MM.1S (cell line): Measurements from ENCODE around the gene HS3ST6.

ENCODE experiments used
- DNase-seq: peaks from one replicate; pipeline ENCODE4 v3.0.0-alpha.2; 2015
- H2AFZ ChIP-seq: fragments of 300-600 bp; sonication (generic); 2 replicates; pipeline ENCODE4 v1.6.0; 2016; ENCODE audit warnings: antibody characterized with exemption, low read length
- H3F3A ChIP-seq: fragments of 300-600 bp; sonication (generic); 2 replicates; pipeline ENCODE4 v1.6.1; 2016; ENCODE audit warnings: mild to moderate bottlenecking, antibody characterized with exemption, low read length, moderate library complexity, mixed read lengths; ENCODE audit not compliant: insufficient read depth
- H3K27ac ChIP-seq: fragments of 300-600 bp; sonication (generic); 2 replicates; pipeline ENCODE4 v1.5.1; 2016; ENCODE audit warnings: mild to moderate bottlenecking, low read length
- H3K27me3 ChIP-seq: fragments of 300-600 bp; sonication (generic); replicated peaks from 2 replicates; pipeline ENCODE4 v1.6.0; 2016; ENCODE audit warnings: low read length; ENCODE audit not compliant: insufficient read depth
- H3K36me3 ChIP-seq: fragments of 300-600 bp; sonication (generic); replicated peaks from 2 replicates; pipeline ENCODE4 v1.6.1; 2016; ENCODE audit warnings: mild to moderate bottlenecking, low read length, mixed read lengths; ENCODE audit not compliant: insufficient read depth
- H3K4me1 ChIP-seq: fragments of 300-600 bp; sonication (generic); 2 replicates; pipeline ENCODE4 v1.6.1; 2016; ENCODE audit warnings: low read length, mixed read lengths
- H3K4me2 ChIP-seq: fragments of 300-600 bp; sonication (generic); 2 replicates; pipeline ENCODE4 v1.6.0; 2016; ENCODE audit warnings: low read depth, low read length
- H3K4me3 ChIP-seq: fragments of 300-600 bp; sonication (generic); 2 replicates; pipeline ENCODE4 v1.5.1; 2016; ENCODE audit warnings: low read length, mixed read lengths
- H3K79me2 ChIP-seq: fragments of 300-600 bp; sonication (generic); 2 replicates; pipeline ENCODE4 v1.6.1; 2016; ENCODE audit warnings: mixed run types, low read length, mixed read lengths
- H3K9ac ChIP-seq: fragments of 300-600 bp; sonication (generic); 2 replicates; pipeline ENCODE4 v1.6.1; 2016; ENCODE audit warnings: low read length, mixed read lengths
- H3K9me2 ChIP-seq: fragments of 300-600 bp; sonication (generic); replicated peaks from 2 replicates; pipeline ENCODE4 v1.6.1; 2016; ENCODE audit warnings: mild to moderate bottlenecking, low read length, mixed read lengths; ENCODE audit not compliant: insufficient read depth
- H3K9me3 ChIP-seq: fragments of 300-600 bp; sonication (generic); replicated peaks from 2 replicates; pipeline ENCODE4 v1.6.1; 2016; ENCODE audit warnings: mild to moderate bottlenecking, low read length, mixed read lengths; ENCODE audit not compliant: insufficient read depth
- H4K20me1 ChIP-seq: fragments of 300-600 bp; sonication (generic); 2 replicates; pipeline ENCODE4 v1.6.1; 2016; ENCODE audit warnings: mild to moderate bottlenecking, low read length, moderate library complexity, mixed read lengths; ENCODE audit not compliant: insufficient read depth
- EZH2 ChIP-seq: fragments of 300-600 bp; sonication (generic); optimal IDR thresholded peaks from 2 replicates; pipeline ENCODE3; 2017; ENCODE audit warnings: low read depth, mild to moderate bottlenecking, antibody characterized with exemption, low read length, mixed read lengths
- EZH2phosphoT487 ChIP-seq: fragments of 300-600 bp; sonication (generic); IDR thresholded peaks from 2 replicates; pipeline ENCODE4 v1.6.1; 2018; ENCODE audit warnings: antibody characterized with exemption, low read length
- TF ChIP-seq, protein P1 (sequence below): fragments of 300-600 bp; sonication (generic); IDR thresholded peaks from 2 replicates; pipeline ENCODE4 v1.5.1; 2016; ENCODE audit warnings: antibody characterized with exemption, low read length, mixed read lengths

The HS3ST6 gene

DNA sequence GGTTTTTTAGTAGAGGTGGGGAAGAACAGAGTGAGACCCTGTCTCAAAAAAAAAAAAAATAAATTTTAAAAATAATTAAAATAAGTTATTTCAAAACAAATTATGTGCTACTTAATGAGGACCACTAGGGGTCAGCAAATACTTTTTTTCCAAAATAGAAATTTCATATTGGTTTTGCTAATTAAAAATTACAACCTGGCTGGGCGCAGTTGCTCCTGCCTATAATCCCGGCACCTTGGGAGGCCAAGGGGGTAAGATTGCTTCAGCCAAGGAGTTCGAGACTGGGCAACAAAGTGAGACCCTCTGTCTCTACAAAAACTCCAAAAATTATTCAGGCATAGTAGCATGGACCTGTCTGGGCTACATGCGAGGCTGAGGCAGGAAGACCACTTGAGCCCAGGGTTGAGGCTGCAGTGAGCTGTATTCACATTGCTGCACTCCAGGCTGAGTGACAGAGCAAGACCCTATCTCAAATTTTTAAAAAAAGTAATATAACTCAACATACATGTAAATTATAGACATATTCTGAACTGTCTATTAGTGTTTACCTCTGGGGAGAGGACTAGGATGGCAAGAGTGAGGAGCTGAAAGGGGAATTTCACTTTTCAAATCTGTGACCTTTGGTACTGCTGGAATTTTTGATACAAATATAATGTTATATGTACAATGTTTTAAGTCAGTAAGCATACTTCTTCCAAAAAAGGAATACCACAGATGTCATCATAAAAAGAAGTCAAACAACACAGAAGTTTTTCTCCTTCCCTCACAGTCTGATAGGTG is 54.3 kb downstream of the HS3ST6 start:
- no peaks in the 10 kb centered on the region for H3K27me3 ChIP-seq

DNA sequence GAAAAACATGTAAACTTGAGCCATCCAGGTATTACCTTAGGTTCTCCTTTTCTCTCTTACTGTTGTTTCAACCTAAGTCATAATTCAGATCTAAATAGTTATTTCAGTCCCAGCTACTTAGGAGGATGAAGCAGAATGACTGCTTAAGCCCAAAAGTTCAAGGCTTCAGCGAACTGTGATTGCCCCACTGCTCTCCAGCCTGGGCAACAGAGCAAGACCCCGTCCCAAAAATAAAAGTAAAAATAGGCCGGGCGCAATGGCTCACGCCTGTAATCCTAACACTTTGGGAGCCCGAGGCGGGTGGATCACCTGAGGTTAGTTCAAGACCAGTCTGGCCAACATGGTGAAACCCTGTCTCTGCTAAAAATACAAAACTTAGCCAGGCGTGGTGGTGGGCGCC is 55.8 kb downstream of the HS3ST6 start:
- Histone ChIP-seq H3K9me2 (no peaks in the 10 kb centered on the region), H4K20me1 (no peaks in the 10 kb centered on the region), H3K4me1 (peaks cover 23% of the 10 kb centered on the region), H3K4me2 (no peak overlapping the region), H3F3A (peaks cover 4% of the 10 kb centered on the region), H3K9me3 (no peaks in the 10 kb centered on the region), H3K36me3 (no peaks in the 10 kb centered on the region), H3K27ac (no peak overlapping the region), H3K79me2 (no peaks in the 10 kb centered on the region), H3K4me3 (no peak overlapping the region), H3K9ac (no peak overlapping the region), H3K27me3 (no peaks in the 10 kb centered on the region), H2AFZ (no peak overlapping the region)
- TF ChIP-seq EZH2phosphoT487 = no peak
- no peak for TF ChIP-seq EZH2
- TF ChIP-seq, protein P1, sequence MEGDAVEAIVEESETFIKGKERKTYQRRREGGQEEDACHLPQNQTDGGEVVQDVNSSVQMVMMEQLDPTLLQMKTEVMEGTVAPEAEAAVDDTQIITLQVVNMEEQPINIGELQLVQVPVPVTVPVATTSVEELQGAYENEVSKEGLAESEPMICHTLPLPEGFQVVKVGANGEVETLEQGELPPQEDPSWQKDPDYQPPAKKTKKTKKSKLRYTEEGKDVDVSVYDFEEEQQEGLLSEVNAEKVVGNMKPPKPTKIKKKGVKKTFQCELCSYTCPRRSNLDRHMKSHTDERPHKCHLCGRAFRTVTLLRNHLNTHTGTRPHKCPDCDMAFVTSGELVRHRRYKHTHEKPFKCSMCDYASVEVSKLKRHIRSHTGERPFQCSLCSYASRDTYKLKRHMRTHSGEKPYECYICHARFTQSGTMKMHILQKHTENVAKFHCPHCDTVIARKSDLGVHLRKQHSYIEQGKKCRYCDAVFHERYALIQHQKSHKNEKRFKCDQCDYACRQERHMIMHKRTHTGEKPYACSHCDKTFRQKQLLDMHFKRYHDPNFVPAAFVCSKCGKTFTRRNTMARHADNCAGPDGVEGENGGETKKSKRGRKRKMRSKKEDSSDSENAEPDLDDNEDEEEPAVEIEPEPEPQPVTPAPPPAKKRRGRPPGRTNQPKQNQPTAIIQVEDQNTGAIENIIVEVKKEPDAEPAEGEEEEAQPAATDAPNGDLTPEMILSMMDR = no peak
- no peak for DNase-seq

More for the DNA sequence above, 54.3 kb downstream of the HS3ST6 start:
- Histone ChIP-seq H3K36me3 (no peaks in the 10 kb centered on the region), H2AFZ (no peak overlapping the region), H3K27ac (peak overlapping the region; percentile 37; the same call in 1 of the 2 replicates), H3K4me2 (no peak overlapping the region), H3K4me3 (no peak overlapping the region), H3K79me2 (no peaks in the 10 kb centered on the region), H3K9me3 (no peaks in the 10 kb centered on the region), H3K9ac (no peak overlapping the region), H4K20me1 (no peaks in the 10 kb centered on the region), H3K9me2 (no peaks in the 10 kb centered on the region), H3K4me1 (peaks cover 15% of the 10 kb centered on the region), H3F3A (no peaks in the 10 kb centered on the region; the same call in 1 of the 2 replicates)
- TF ChIP-seq, protein P1 = peak; percentile 32
- no peak for TF ChIP-seq EZH2phosphoT487
- no peak for TF ChIP-seq EZH2
- peak; percentile 55 for DNase-seq

DNA sequence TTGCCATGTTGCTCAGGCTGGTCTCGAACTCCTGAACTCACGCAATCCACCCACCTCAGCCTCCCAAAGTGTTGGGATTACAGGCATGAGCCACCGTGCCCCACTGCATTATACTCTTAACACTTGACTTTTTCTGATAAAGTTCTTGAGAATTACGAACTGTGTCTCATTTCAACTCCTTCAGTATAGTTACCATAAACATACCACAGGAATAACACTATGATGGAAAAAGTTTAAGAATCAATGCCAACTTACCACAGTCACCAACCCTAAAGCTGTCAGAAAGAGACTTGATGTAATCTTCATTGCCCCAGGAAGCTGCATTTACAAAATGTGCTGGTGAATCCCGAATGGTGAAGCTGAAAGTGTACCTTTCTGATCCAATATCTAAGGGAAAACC is 56.5 kb downstream of the HS3ST6 start:
- TF ChIP-seq, protein P1 = no peak
- no peak for TF ChIP-seq EZH2
- no peak for TF ChIP-seq EZH2phosphoT487
- Histone ChIP-seq H3K4me2 (no peak overlapping the region), H3K4me3 (no peak overlapping the region), H4K20me1 (no peaks in the 10 kb centered on the region), H3K9me2 (no peaks in the 10 kb centered on the region), H2AFZ (no peak overlapping the region), H3K27ac (no peak overlapping the region), H3F3A (peaks cover 4% of the 10 kb centered on the region), H3K9ac (no peak overlapping the region), H3K36me3 (no peaks in the 10 kb centered on the region), H3K4me1 (peaks cover 26% of the 10 kb centered on the region), H3K9me3 (no peaks in the 10 kb centered on the region), H3K27me3 (no peaks in the 10 kb centered on the region), H3K79me2 (no peaks in the 10 kb centered on the region)
- no peak for DNase-seq
